ENCODE data around the gene SETD1B.
"Not testable (repeated sequence)": the region's sequence is repeated elsewhere in the genome, so short reads cannot be mapped to it uniquely, and the experiment has no call there.

SETD1B gene

GRCh38 chr12:121827351-121828099 lies 23.7 kb downstream of the SETD1B start:
- DNase-seq, result no peak

GRCh38 chr12:121828306-121828705 lies 24.5 kb downstream of the SETD1B start:
- DNase-seq, result no peak

GRCh38 chr12:121828826-121829225 lies 25.0 kb downstream of the SETD1B start:
- no peak for DNase-seq

GRCh38 chr12:121829250-121829918 lies 25.6 kb downstream of the SETD1B start:
- no peak for DNase-seq

- DNase-seq, result no peak
These were observed 26.3 kb downstream of the SETD1B start for GRCh38 chr12:121830134-121830533.

- DNase-seq, result no peak
These were observed 26.9 kb downstream of the SETD1B start for GRCh38 chr12:121830588-121831265.

- DNase-seq, result no peak
These were observed 27.9 kb downstream of the SETD1B start for GRCh38 chr12:121831571-121832245.

- DNase-seq, result no peak
These were observed 33.9 kb downstream of the SETD1B start for GRCh38 chr12:121837680-121838079.

GRCh38 chr12:121838126-121838525 lies 34.3 kb downstream of the SETD1B start:
- DNase-seq, result no peak

GRCh38 chr12:121839106-121839992 lies 35.5 kb downstream of the SETD1B start:
- DNase-seq, result peak; percentile 99

- DNase-seq, result no peak
These were observed 36.4 kb downstream of the SETD1B start for GRCh38 chr12:121839993-121840761.

GRCh38 chr12:121843236-121843982 lies 39.6 kb downstream of the SETD1B start:
- DNase-seq, result no peak

- DNase-seq, result no peak
These were observed 41.9 kb downstream of the SETD1B start for GRCh38 chr12:121845701-121846100.

- no peak for DNase-seq
These were observed 45.4 kb downstream of the SETD1B start for GRCh38 chr12:121849211-121849610.

GRCh38 chr12:121849665-121850064 lies 45.9 kb downstream of the SETD1B start:
- DNase-seq, result no peak

GRCh38 chr12:121852392-121852791 lies 48.6 kb downstream of the SETD1B start:
- DNase-seq, result not testable (repeated sequence)

GRCh38 chr12:121857322-121858246 lies 53.8 kb downstream of the SETD1B start:
- no peak for DNase-seq

- DNase-seq, result no peak
These were observed 54.5 kb downstream of the SETD1B start for GRCh38 chr12:121858318-121858661.
